Adrenal gland (tissue), 5 donors: Measurements from ENCODE around the gene LRRK1.

Experiments
- CTCF ChIP-seq, 6 experiments: fragments of 450-650 bp in 4 of 6; fragments of 200-600 bp in 2 of 6; sonication (generic) in 1 of 6; IDR thresholded peaks; 1 replicate in 5 of 6; 2 replicates in 1 of 6; pipeline versions ENCODE4 v1.5.1 to v1.8.0; 2016 to 2021; ENCODE audit warnings: antibody characterized with exemption in 6 of 6, mild to moderate bottlenecking in 2 of 6, moderate library complexity in 1 of 6
- POLR2A ChIP-seq, 2 donors: fragments of 450-650 bp; IDR thresholded peaks; one replicate each; pipeline ENCODE4 v1.6.1; 2017; ENCODE audit warnings: antibody characterized with exemption in 2 of 2, mild to moderate bottlenecking in 2 of 2, moderate library complexity in 1 of 2
- donor health status: DM: no; HTN: no; CAD: no.

DNA sequence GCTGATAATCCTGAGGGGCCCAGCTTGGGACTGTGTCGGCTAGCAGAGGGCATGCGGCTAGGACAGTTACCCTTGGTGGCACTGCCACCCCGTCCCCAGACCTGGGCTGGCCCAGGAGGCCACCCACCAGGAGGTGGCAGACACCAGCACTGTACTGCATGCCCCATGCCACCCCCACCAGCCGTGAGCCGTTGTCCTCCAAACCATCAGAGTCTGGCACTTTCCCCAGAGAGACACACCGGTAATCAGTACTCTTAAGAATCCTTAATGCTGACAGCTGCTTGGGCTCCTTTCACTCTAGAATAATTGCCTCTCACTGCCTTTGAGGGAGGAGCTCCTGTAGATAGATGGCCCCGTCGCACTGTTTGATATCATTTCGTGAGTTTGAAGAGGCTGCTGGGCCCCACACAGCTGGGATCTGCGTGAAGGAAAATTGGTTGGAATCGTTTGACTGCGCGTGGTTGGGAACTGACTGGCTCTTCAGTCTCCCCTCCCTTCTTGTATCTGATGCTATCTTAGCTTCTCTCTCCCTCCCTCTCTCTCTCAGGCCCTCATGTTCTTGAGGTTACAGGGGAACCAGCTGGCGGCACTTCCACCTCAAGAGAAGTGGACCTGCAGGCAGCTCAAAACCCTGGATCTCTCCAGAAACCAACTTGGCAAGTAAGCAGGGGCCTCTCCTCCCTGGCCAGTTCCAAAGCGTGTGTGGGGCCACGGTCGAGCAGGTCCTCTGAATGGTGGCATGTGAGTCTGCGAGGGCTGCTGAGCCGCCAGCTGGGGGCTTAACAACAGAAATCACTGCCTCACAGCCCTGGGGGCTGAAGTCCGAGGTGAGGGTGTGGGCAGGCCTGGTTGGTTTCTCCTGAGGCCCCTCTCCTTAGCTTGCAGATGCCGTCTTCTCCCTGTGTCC, 94.9 kb downstream of the LRRK1 start:
- no peak for TF ChIP-seq POLR2A (IDR thresholded peaks at IDR 0.05)
- TF ChIP-seq CTCF (IDR thresholded peaks at IDR 0.05), result no peak
